Fibroblast of pulmonary artery (primary cell): ENCODE measurements around the gene TGM3.

ENCODE experiments used
- DNase-seq: peaks from one replicate; pipeline ENCODE4 v3.0.0-alpha.2; 2010; ENCODE audit warnings: low read depth
- H3K4me3 ChIP-seq: replicated peaks from 2 replicates; pipeline ENCODE4 v1.5.1; 2011; ENCODE audit warnings: low read depth, mild to moderate bottlenecking, control low read depth, low read length, moderate library complexity
- TF ChIP-seq, protein P1 (sequence below): IDR thresholded peaks from 2 replicates; pipeline ENCODE4 v1.5.1; 2011; ENCODE audit warnings: mild to moderate bottlenecking, control low read depth, low read length, inconsistent platforms; ENCODE audit errors: missing control alignments

The TGM3 gene

DNA sequence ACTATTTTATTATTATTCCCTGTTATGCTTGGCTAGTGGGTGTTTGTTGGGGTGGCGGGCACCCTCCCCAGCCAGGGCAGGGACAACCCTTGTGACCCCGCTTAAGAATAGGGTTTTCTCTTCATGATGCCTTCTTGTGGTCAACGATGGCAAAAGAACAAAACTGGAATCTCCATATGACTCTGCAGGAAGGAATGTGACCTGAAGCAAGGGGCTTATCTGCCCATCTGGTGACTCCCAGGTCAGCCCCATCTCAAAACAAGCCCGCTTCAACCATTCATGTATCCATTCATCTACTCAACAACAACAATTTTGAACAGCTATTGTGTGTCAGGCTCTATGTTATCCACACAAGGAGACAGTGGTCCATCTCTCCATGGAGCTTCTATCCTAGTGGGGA is 54.0 kb downstream of the TGM3 start:
- DNase-seq, result peak; percentile 8
- no peak overlapping the region for H3K4me3 ChIP-seq
- TF ChIP-seq, protein P1, sequence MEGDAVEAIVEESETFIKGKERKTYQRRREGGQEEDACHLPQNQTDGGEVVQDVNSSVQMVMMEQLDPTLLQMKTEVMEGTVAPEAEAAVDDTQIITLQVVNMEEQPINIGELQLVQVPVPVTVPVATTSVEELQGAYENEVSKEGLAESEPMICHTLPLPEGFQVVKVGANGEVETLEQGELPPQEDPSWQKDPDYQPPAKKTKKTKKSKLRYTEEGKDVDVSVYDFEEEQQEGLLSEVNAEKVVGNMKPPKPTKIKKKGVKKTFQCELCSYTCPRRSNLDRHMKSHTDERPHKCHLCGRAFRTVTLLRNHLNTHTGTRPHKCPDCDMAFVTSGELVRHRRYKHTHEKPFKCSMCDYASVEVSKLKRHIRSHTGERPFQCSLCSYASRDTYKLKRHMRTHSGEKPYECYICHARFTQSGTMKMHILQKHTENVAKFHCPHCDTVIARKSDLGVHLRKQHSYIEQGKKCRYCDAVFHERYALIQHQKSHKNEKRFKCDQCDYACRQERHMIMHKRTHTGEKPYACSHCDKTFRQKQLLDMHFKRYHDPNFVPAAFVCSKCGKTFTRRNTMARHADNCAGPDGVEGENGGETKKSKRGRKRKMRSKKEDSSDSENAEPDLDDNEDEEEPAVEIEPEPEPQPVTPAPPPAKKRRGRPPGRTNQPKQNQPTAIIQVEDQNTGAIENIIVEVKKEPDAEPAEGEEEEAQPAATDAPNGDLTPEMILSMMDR, result no peak

DNA sequence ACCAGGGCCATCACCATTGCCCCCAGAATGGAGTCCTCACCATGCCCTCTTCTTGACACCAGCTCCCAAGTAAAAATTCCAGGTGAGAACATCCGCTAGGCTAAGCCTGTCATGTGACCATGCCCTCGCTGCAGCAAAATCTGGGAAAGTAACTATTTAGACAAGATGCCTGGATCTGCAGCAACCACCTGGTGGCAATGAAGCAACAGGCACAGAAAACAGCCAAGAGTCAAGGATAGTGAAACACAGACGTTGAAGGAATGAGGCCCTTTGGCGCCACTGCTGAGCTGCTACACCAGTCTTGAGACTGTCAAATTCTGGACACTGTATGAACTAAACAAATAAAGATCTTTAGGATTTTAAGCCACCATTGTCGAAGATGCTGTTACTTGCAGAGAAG is 54.8 kb downstream of the TGM3 start:
- no peak overlapping the region for H3K4me3 ChIP-seq
- TF ChIP-seq, protein P1, result no peak
- no peak for DNase-seq

- no peak for DNase-seq
- H3K4me3 ChIP-seq, result no peak overlapping the region
- TF ChIP-seq, protein P1, result no peak
Measured at GRCh38 chr20:2353231-2353630, 57.4 kb downstream of the TGM3 start.

- TF ChIP-seq, protein P1, result no peak
- DNase-seq, result no peak
- H3K4me3 ChIP-seq, result no peak overlapping the region
Measured at GRCh38 chr20:2357114-2357513, 61.3 kb downstream of the TGM3 start.

DNA sequence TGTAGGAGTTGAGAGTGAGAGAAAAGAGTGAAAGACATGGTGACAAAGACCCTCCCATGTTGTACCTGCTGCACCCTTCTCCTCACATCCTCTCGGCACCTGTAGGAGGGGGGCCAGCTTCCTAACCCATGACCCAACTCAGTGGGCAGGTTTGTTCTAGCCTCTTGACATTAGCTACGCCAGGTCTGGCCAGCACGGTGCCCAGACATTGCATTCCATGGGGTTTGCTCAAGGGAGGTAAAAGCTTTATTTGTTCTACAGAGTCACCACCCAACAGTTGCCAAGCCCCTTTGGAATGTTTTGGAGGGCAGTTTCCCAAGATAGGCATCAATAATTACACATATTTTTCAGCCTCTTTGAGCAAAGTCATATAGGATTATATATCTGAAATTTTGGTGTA is 62.2 kb downstream of the TGM3 start:
- TF ChIP-seq, protein P1, result no peak
- no peak for DNase-seq
- no peak overlapping the region for H3K4me3 ChIP-seq

DNA sequence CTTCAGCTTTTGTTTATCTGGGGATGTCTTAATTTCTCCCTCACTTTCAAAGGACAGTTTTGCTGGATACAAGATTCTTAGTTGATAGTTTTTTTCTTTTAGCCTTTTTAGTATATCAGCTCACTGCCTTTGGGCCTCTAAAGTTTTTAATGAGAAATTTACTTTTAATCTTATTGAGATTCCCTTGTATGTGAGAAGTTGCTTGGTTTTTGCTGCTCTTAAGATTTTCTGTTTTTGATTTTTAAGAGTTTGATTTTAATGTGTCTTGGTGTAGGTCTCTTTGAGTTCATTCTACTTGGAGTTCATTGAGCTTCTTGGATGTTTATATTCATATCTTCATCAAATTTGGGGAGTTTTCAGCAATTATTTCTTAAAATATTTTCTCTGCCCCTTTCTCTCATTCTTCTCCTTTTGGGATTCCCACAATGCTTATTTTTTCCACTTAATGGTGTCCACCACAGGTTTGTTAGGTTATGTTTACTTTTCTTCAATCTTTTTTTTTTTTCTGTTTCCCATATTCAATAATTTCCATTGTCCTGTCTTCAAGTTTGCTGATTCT is 65.3 kb downstream of the TGM3 start:
- DNase-seq, result no peak
- no peak overlapping the region for H3K4me3 ChIP-seq
- TF ChIP-seq, protein P1, result no peak

DNA sequence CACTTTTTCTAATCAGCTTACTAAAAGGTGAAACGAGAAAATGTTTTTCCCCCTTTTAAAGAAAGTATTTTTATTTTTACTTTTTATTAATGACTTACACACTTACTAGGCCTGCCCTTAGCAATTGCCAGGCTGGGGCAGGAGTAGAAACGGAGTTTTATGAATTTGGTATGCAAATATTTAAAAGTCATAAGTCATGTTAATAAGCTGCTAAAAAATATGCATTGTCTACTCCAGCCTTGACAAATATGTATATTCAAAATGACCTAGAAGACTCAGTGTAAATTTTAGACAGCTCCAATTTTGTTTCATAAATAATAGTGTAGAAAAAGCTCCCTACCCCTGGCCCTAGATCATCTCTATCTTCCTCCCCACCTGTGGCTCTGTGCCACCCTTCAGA is 67.4 kb downstream of the TGM3 start:
- DNase-seq, result no peak
- TF ChIP-seq, protein P1, result no peak
- no peak overlapping the region for H3K4me3 ChIP-seq
